Vagina (tissue), 2 donors: ENCODE results near the gene IL1RL1.

Experiments used
- POLR2A ChIP-seq, 2 donors: fragments of 450-650 bp; IDR thresholded peaks; one replicate each; pipeline ENCODE4 v1.6.1; 2017; ENCODE audit warnings: antibody characterized with exemption in 2 of 2, mild to moderate bottlenecking in 2 of 2, moderate library complexity in 2 of 2
- POLR2AphosphoS5 ChIP-seq, 2 donors: sonication (generic); formaldehyde crosslinking; IDR thresholded peaks; one replicate each; pipeline ENCODE4 v1.9.0; 2017; ENCODE audit warnings: antibody characterized with exemption in 2 of 2, mild to moderate bottlenecking in 2 of 2, low read depth in 1 of 2; ENCODE audit not compliant: insufficient read depth in 1 of 2
- TF ChIP-seq, protein P1 (sequence below), 3 experiments: fragments of 450-650 bp in 2 of 3; fragments of 200-600 bp in 1 of 3; sonication (generic) in 1 of 3; IDR thresholded peaks; one replicate each; pipeline ENCODE4 v1.5.1; 2017 to 2019; ENCODE audit warnings: antibody characterized with exemption in 3 of 3, mild to moderate bottlenecking in 2 of 3, moderate library complexity in 2 of 3

DNA sequence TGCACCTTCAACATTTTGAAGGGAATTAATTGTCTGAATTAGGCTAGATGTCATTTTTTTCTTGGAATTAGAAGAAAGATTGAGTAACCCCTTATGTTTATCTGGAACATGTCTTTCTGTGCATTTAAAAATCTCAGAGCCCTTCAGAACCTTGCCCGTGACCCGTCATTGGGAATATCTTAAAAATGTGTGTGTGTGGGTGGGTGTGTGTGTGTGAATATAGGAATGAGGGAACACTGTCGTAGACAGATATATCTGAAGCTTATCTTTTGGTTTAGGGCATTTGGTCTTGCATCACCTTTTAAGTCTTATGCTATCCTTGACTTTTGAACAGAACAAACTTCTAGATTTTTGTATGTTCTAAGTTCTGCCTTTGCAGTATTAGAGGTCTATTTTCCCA, 13.5 kb upstream of the IL1RL1 start:
- TF ChIP-seq POLR2AphosphoS5 (IDR thresholded peaks at IDR 0.05; ENCODE audit: insufficient read depth in 1 of 2, low read depth in 1 of 2) = no peak
- TF ChIP-seq, protein P1, sequence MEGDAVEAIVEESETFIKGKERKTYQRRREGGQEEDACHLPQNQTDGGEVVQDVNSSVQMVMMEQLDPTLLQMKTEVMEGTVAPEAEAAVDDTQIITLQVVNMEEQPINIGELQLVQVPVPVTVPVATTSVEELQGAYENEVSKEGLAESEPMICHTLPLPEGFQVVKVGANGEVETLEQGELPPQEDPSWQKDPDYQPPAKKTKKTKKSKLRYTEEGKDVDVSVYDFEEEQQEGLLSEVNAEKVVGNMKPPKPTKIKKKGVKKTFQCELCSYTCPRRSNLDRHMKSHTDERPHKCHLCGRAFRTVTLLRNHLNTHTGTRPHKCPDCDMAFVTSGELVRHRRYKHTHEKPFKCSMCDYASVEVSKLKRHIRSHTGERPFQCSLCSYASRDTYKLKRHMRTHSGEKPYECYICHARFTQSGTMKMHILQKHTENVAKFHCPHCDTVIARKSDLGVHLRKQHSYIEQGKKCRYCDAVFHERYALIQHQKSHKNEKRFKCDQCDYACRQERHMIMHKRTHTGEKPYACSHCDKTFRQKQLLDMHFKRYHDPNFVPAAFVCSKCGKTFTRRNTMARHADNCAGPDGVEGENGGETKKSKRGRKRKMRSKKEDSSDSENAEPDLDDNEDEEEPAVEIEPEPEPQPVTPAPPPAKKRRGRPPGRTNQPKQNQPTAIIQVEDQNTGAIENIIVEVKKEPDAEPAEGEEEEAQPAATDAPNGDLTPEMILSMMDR (IDR thresholded peaks at IDR 0.05) = no peak
- no peak for TF ChIP-seq POLR2A (IDR thresholded peaks at IDR 0.05)
